ENCODE data around the gene LNPEP.

Gene LNPEP

DNA sequence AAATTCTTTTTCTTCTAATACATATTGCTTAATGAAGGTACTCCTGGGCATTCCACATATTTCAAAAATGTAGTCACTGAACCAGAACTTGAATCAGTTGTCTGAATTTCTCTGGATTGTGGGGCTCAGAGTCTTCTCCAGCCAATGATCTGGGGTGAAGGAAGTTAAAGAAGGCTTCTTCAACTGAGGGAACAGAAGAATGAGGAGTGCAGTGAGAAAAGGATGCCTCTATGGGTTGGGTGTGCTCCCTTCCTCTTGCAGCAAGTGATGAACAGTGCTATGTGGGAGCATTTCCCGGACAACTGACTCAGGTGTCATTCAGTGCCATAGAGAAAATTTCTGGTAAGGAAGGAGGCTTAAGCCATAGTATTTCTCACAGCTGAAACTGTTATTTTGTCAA lies 7.9 kb downstream of the LNPEP start:
- H3K4me3 ChIP-seq (ENCODE audit: low read length) = no peak overlapping the region
- TF ChIP-seq, protein P1, sequence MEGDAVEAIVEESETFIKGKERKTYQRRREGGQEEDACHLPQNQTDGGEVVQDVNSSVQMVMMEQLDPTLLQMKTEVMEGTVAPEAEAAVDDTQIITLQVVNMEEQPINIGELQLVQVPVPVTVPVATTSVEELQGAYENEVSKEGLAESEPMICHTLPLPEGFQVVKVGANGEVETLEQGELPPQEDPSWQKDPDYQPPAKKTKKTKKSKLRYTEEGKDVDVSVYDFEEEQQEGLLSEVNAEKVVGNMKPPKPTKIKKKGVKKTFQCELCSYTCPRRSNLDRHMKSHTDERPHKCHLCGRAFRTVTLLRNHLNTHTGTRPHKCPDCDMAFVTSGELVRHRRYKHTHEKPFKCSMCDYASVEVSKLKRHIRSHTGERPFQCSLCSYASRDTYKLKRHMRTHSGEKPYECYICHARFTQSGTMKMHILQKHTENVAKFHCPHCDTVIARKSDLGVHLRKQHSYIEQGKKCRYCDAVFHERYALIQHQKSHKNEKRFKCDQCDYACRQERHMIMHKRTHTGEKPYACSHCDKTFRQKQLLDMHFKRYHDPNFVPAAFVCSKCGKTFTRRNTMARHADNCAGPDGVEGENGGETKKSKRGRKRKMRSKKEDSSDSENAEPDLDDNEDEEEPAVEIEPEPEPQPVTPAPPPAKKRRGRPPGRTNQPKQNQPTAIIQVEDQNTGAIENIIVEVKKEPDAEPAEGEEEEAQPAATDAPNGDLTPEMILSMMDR (IDR thresholded peaks at IDR 0.05; ENCODE audit: insufficient read depth, low read depth, low read length, missing control alignments) = no peak
- DNase-seq (ENCODE audit: low read depth) = no peak

DNA sequence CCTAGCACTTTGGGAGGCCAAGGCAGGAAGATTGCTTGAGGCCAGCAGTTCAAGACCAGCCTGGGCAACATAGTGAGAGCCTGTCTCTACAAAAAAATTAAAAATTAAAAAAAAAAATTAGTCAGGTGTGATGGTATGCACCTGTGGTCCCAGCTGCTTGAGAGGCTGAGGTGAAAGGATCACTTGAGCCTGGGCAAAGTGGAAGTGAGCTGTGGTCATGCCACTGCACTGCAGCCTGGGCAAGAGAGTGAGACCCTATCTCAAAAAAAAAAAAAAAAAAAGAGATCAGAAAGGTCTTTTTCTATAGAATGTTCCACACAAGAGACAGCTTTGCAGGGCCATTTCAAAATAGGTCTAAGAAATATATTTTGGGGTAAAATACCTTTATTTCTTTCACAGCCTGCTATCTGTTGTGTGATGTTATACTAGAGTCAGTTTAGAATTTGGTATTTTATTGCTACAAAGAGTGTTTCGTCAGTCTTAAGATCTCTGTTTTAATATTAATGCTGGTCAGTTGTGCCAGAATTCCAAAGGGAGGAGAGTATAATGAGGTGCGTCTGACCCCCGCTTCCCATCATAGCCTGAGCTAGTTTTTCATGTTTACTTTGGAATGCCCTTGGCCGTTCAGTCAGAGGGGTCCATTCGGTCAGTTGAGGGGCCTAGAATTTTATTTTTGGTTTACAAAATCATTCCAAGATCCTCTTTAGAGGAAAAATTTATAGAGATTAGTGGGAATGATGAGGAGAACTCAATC lies 9.4 kb downstream of the LNPEP start:
- TF ChIP-seq, protein P1 (IDR thresholded peaks at IDR 0.05; ENCODE audit: insufficient read depth, low read depth, low read length, missing control alignments) = no peak
- no peak for DNase-seq (ENCODE audit: low read depth)

DNA sequence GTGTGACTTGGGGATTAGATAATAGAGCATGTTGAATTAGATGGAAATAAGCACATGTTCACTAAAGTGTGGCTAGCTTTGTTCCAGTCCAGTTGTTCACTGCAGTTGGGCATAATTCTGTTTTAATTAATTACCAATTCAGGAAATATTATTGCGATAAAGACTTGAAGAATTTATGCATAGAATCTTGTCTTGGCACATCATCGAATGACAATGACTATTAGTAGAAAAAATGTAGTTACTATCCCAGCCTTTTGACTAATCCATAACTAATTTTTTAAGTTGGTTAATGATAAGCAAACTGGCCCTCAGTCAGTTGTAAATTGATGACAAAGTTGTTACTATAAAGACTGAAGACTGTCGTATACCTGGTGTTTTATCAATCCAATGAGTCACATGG lies 10.5 kb downstream of the LNPEP start:
- H3K4me3 ChIP-seq (ENCODE audit: low read length) = no peak overlapping the region
- TF ChIP-seq, protein P1 (IDR thresholded peaks at IDR 0.05; ENCODE audit: insufficient read depth, low read depth, low read length, missing control alignments) = no peak
- DNase-seq (ENCODE audit: low read depth) = no peak

More for the DNA sequence above, 9.4 kb downstream of the LNPEP start:
- no peak overlapping the region for H3K4me3 ChIP-seq (ENCODE audit: low read length)

DNA sequence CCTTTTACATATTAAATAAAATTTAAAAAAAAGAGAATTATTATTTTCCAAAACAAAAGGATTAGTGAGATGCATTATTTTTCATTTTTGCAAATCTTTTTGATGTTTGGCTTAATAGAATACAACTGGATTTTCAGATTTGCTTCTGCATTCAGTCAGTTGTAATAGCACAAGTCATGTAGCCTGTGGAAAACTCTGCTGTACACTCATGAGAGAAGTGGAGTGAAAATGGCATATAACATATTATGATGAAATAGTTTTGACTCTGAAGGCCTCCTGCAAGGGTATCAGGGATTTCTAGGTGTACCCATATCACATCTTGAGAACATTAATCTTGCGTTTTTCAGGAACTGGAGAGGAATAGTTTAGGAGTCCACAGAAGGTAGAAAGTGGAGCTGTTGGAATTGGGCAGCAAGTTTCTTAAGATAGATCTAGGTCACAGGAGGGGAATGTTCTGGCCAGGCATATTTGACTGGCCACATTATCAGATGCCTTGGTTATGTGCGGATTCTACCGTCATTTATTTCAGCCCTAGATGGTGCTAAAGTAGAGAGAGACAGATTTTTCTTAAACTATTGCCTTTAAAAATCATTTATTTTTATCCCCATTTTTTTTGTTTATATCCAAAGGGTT lies 16.4 kb downstream of the LNPEP start:
- H3K4me3 ChIP-seq (ENCODE audit: low read length) = no peak overlapping the region
- no peak for DNase-seq (ENCODE audit: low read depth)
- TF ChIP-seq, protein P1 (IDR thresholded peaks at IDR 0.05; ENCODE audit: insufficient read depth, low read depth, low read length, missing control alignments) = no peak

DNA sequence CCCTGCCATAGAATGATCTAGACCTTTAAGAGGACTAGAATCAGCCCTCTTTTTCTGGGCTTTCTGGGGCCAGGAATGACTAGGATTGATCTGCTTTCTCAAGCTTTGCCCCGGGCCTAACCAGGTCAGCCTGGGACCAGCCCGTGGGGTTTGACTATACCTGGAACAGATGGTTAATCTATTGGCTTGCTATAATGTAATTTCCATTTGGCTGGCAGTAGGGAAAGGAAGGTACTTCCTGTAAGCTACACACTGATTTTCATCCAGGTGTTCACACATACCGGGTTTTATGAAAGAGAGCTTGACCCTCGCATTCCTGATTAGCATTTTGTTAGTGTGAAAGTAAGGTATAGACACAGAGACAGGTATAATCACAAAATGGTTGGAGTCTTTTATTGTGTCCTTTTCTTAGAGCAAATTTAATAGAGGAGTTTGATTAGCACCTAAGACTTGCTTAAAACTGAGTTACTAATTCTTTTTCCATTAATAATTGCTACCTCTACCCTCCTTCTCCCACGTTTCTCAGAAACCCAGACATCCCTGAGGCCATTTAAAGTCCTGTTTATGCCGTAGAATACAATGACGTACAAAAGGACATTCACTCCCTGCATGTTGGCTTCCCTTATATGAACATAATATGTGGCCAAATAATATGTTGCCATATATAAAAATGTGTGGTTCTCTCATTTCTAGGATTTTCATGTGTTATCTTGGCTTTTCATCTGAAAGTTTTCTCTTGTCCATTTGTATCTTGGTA lies 17.3 kb downstream of the LNPEP start:
- no peak overlapping the region for H3K4me3 ChIP-seq (ENCODE audit: low read length)
- TF ChIP-seq, protein P1 (IDR thresholded peaks at IDR 0.05; ENCODE audit: insufficient read depth, low read depth, low read length, missing control alignments) = no peak
- no peak for DNase-seq (ENCODE audit: low read depth)

DNA sequence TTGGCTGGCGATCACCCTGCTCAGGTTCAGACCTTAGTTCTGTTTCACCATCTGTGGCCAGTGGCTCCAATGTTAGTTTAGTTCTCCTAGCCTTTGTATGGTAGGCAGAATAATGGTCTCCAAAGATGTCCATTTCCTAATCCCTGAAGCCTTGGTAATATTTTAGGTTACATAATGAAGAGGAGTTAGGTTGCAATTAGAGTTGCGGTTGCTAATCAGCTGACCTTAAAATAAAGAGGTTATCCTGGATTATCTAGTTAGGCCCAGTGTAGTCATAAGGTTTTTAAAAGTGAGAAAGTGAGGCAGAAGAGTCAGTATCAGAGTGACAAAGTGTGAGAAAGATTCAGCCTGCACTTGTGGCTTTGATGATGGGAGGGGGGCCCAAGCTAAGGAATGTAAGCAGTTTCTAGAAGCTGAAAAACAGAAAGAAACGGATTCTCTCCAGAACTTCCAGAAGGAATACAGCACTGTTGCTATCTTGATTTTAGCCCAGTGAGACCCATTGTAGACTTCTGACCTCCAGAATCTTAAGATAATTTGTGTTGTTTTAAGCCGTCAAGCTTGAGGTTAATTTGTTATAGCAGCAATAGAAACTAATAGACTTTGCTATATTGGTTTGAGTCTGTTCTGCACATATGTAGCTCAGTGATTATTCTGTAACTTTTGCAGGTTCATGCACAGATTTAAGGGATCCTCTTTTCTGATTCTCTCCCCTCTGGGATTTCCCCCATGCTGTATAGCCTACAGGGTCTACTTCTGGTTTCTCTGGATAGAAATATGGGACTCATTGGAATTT lies 21.6 kb downstream of the LNPEP start:
- TF ChIP-seq, protein P1 (IDR thresholded peaks at IDR 0.05; ENCODE audit: insufficient read depth, low read depth, low read length, missing control alignments) = no peak
- no peak for DNase-seq (ENCODE audit: low read depth)
- H3K4me3 ChIP-seq (ENCODE audit: low read length) = no peak overlapping the region

Measured in epithelial cell of esophagus (primary cell).